Aorta (tissue), 5 donors: Measurements from ENCODE around the gene IGFBP5. TPM values are rescaled to one million over a fixed set of nuclear protein-coding genes. Genes with fewer than 3 reads are reported as not detected.

Experiments used
- ATAC-seq: fragments of 200-7000 bp; cut with Tn5 transposase; one replicate; pipeline ENCODE4 v1.9.1; 2022; ENCODE audit warnings: moderate library complexity; ENCODE audit not compliant: low FRiP score
- DNase-seq, 2 donors: peaks; one replicate each; pipeline ENCODE4 v3.0.0-alpha.2; 2020
- H3K27ac ChIP-seq, 2 donors: one replicate each; pipeline ENCODE4 v1.5.1; 2013; ENCODE audit warnings: low read length in 2 of 2, mild to moderate bottlenecking in 2 of 2, moderate library complexity in 2 of 2, control low read depth in 1 of 2, inconsistent platforms in 1 of 2, low read depth in 1 of 2
- H3K27me3 ChIP-seq, 2 donors: one replicate each; pipeline ENCODE4 v1.6.1; 2013; ENCODE audit warnings: control low read depth in 1 of 2, low read length in 1 of 2, mild to moderate bottlenecking in 1 of 2, moderate library complexity in 1 of 2; ENCODE audit not compliant: insufficient read depth in 2 of 2, control insufficient read depth in 1 of 2
- H3K36me3 ChIP-seq, 2 donors: one replicate each; pipeline ENCODE4 v1.6.1; 2013; ENCODE audit warnings: control low read depth in 1 of 2, low read length in 1 of 2, mild to moderate bottlenecking in 1 of 2; ENCODE audit not compliant: insufficient read depth in 2 of 2, control insufficient read depth in 1 of 2
- H3K4me1 ChIP-seq, 2 donors: one replicate each; pipeline ENCODE4 v1.6.1; 2013; ENCODE audit warnings: low read length in 2 of 2, control low read depth in 1 of 2, mild to moderate bottlenecking in 1 of 2, moderate library complexity in 1 of 2; ENCODE audit not compliant: insufficient read depth in 2 of 2, control insufficient read depth in 1 of 2
- H3K4me3 ChIP-seq, 2 donors: one replicate each; pipeline ENCODE4 v1.5.1; 2013; ENCODE audit warnings: low read length in 2 of 2, control low read depth in 1 of 2, mild to moderate bottlenecking in 1 of 2
- H3K9me3 ChIP-seq: one replicate; pipeline ENCODE4 v1.6.1; 2013; ENCODE audit warnings: mild to moderate bottlenecking, low read length; ENCODE audit not compliant: control insufficient read depth
- WGBS, 2 donors: extraction: QIAGEN DNeasy Blood & Tissue Kit; methylation state at CpG; one replicate each; pipeline ENCODE4 v1.1.7; 2013; 5-methylcytosine and 5-hydroxymethylcytosine counted together
- intact Hi-C, 2 donors: fragments of 100-400 bp; cut with DNase I; formaldehyde crosslinking; loops; one replicate each; pipeline versions ENCODE4 v1.14.2 to v1.15.0; 2022
- polyA plus RNA-seq, 2 donors: library from polyadenylated mRNA; stranded (reverse); fragments of 200-250 nt; gene quantifications; one replicate each; pipeline ENCODE4 v1.2.3, GENCODE V29; 2013
- total RNA-seq, 2 donors: library from RNA; stranded (reverse); fragmentation: NEBNext Ultra II Directional; extraction: Animal tissue kit (Norgen Biotek cat#: 25700); gene quantifications; one replicate each; pipeline ENCODE4 v1.2.1, GENCODE V29; 2021
- donor health status: healthy with polysubstance abuse.
- donor health status: Bipolar disorder and iron deficiency.
- donor health status: DM: no; HTN: no; CAD: no.
- donor health status: DM: no; HTN: no; CAD: no.
- donor health status: DM: yes; HTN: yes; CAD: no.

The IGFBP5 gene
- total and polyA plus RNA-seq, 4 donors = 123 to 1,222 (median 597) TPM

DNA sequence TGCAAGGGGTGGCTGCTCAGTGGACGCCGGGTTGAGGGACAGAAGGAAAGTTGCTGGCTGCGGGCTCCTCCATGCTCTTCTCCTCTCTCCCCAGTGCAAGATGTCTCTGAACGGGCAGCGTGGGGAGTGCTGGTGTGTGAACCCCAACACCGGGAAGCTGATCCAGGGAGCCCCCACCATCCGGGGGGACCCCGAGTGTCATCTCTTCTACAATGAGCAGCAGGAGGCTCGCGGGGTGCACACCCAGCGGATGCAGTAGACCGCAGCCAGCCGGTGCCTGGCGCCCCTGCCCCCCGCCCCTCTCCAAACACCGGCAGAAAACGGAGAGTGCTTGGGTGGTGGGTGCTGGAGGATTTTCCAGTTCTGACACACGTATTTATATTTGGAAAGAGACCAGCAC lies 31.5 kb downstream of the IGFBP5 start:
- DNase-seq (peak in 1 of 2 donors; percentile 33), ATAC-seq (no peak)
- H3K4me1 ChIP-seq = no peaks in the 10 kb centered on the region
- WGBS, 2 donors = 84 to 87% methylated on average over 18 of the region's 18 CpGs
- H3K27ac ChIP-seq = no peak overlapping the region
- no peaks in the 10 kb centered on the region for H3K9me3 ChIP-seq
- no peak overlapping the region for H3K4me3 ChIP-seq
- H3K36me3 ChIP-seq = peaks cover 0 to 4% of the 10 kb centered on the region in 2 donors
- H3K27me3 ChIP-seq = no peaks in the 10 kb centered on the region
- intact Hi-C loops = no loop called here

DNA sequence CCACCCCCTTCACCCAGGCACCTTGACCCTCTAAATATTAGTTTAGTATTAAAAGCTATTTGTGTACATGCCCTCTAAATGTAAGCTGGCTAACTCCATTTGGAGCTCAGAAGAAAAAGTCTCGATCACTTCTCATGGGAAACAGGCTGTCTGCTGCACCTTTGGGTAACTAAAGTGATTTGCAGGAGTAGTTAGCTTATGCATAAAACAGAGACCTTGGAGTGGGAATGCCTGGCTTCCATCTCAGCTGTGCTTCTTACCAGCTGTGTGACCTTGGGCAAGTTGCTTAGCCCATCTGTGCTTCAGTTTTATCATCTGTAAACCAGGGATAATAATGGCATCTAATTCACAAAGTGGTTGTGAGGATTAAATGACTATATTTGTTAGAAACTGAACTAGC lies 32.2 kb downstream of the IGFBP5 start:
- 91 to 94% methylated on average over 1 of the region's 1 CpG for WGBS, 2 donors
- H3K36me3 ChIP-seq = peaks cover 0 to 4% of the 10 kb centered on the region in 2 donors
- no peaks in the 10 kb centered on the region for H3K9me3 ChIP-seq
- intact Hi-C loops = no loop called here
- ATAC-seq (no peak), DNase-seq (no peak)
- H3K4me3 ChIP-seq = no peak overlapping the region
- no peak overlapping the region for H3K27ac ChIP-seq
- no peaks in the 10 kb centered on the region for H3K27me3 ChIP-seq
- no peaks in the 10 kb centered on the region for H3K4me1 ChIP-seq

GRCh38 chr2:216661639-216662375 lies 33.5 kb downstream of the IGFBP5 start:
- Histone ChIP-seq H3K27me3 (no peaks in the 10 kb centered on the region), H3K27ac (no peak overlapping the region), H3K4me3 (no peak overlapping the region), H3K4me1 (no peaks in the 10 kb centered on the region), H3K9me3 (no peaks in the 10 kb centered on the region), H3K36me3 (peaks cover 0 to 4% of the 10 kb centered on the region in 2 donors)
- DNase-seq = peak in 1 of 2 donors; percentile 56
- 71 to 73% methylated on average over 20 of the region's 20 CpGs for WGBS, 2 donors
- no peak for ATAC-seq
- intact Hi-C loops = no loop called here

- H3K4me1 ChIP-seq = no peaks in the 10 kb centered on the region
- no peak for ATAC-seq
- peaks cover 0 to 4% of the 10 kb centered on the region in 2 donors for H3K36me3 ChIP-seq
- DNase-seq = no peak
- WGBS, 2 donors = 98% methylated on average over 5 of the region's 5 CpGs
- intact Hi-C loops = no loop called here
- no peaks in the 10 kb centered on the region for H3K27me3 ChIP-seq
- no peaks in the 10 kb centered on the region for H3K9me3 ChIP-seq
- no peak overlapping the region for H3K4me3 ChIP-seq
- H3K27ac ChIP-seq = no peak overlapping the region
Observed at GRCh38 chr2:216661051-216661450, 34.3 kb downstream of the IGFBP5 start.

DNA sequence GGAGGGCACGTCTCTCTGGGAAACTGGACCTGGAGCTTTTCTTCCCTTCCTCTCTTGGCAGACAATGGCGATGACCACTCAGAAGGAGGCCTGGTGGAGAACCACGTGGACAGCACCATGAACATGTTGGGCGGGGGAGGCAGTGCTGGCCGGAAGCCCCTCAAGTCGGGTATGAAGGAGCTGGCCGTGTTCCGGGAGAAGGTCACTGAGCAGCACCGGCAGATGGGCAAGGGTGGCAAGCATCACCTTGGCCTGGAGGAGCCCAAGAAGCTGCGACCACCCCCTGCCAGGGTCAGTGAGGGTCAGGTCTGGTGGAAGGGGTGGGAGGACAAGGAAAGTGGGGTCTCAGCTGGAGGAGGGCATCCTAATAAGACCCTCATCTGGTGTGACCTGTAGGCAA lies 34.9 kb downstream of the IGFBP5 start:
- H3K27ac ChIP-seq = no peak overlapping the region
- H3K36me3 ChIP-seq = peaks cover 0 to 4% of the 10 kb centered on the region in 2 donors
- no peaks in the 10 kb centered on the region for H3K9me3 ChIP-seq
- H3K4me1 ChIP-seq = no peaks in the 10 kb centered on the region
- ATAC-seq (no peak), DNase-seq (peak in 1 of 2 donors; percentile 31)
- no peaks in the 10 kb centered on the region for H3K27me3 ChIP-seq
- intact Hi-C loops = no loop called here
- 88 to 90% methylated on average over 10 of the region's 10 CpGs for WGBS, 2 donors
- H3K4me3 ChIP-seq = no peak overlapping the region

DNA sequence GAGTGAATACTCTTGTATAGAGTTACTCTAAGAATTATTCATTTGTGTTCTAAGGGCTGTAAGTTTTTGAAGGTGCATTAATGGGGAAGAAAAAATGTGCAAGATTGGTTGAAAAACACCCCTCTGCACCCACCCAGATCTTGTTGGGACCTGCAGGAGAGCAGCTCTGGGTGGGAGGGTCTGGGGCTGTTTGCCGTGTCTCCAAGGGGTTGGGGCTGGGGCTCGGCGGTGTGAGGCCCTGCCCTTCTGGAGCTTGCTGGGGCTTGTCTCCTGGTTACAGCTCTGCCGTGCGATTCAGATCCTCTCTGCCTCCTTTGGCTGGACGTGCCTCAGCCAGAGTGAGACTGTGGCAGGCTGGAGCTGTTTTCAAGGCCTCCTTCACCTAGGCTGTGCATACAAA lies 36.1 kb downstream of the IGFBP5 start:
- Histone ChIP-seq H3K27ac (peak overlapping the region in 1 of 2 donors; percentile 13), H3K9me3 (no peaks in the 10 kb centered on the region), H3K4me1 (no peaks in the 10 kb centered on the region), H3K27me3 (no peaks in the 10 kb centered on the region), H3K4me3 (no peak overlapping the region), H3K36me3 (peaks cover 0 to 2% of the 10 kb centered on the region in 2 donors)
- intact Hi-C loops = no loop called here
- DNase-seq = peak in 1 of 2 donors; percentile 22
- WGBS, 2 donors = 45 to 54% methylated on average over 6 of the region's 6 CpGs
- ATAC-seq = no peak

DNA sequence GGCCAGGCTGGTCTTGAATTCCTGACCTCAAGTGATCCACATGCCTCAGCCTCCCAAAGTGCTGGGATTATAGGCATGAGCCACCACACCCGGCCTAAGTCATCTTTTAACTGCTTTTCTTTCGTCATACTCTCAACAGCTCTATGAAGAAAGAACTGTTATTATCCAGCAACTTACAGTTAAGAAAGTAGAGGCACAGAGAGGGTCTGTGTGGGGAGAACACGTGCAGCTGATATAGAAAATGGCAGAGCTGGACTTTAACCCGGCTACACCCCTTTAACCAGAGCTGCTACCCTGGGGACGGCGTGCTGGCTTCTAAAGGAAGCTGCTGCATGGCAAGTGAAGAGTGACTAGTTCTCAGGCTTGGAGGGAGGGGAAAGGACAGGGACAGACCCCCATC lies 36.6 kb downstream of the IGFBP5 start:
- WGBS, 2 donors = 77 to 81% methylated on average over 6 of the region's 6 CpGs
- peaks cover 0 to 2% of the 10 kb centered on the region in 2 donors for H3K36me3 ChIP-seq
- H3K9me3 ChIP-seq = no peaks in the 10 kb centered on the region
- H3K4me3 ChIP-seq = no peak overlapping the region
- ATAC-seq = no peak
- no peak overlapping the region for H3K27ac ChIP-seq
- intact Hi-C loops = no loop called here
- peaks cover 0 to 2% of the 10 kb centered on the region in 2 donors for H3K4me1 ChIP-seq
- H3K27me3 ChIP-seq = no peaks in the 10 kb centered on the region
- DNase-seq = no peak

GRCh38 chr2:216657980-216658379 lies 37.4 kb downstream of the IGFBP5 start:
- H3K27ac ChIP-seq = no peak overlapping the region
- WGBS, 2 donors = 51 to 56% methylated on average over 7 of the region's 7 CpGs

More at GRCh38 chr2:216657980-216658379, 37.4 kb downstream of the IGFBP5 start:
- Histone ChIP-seq H3K9me3 (no peaks in the 10 kb centered on the region), H3K36me3 (no peaks in the 10 kb centered on the region), H3K4me1 (peaks cover 0 to 2% of the 10 kb centered on the region in 2 donors), H3K27me3 (no peaks in the 10 kb centered on the region), H3K4me3 (no peak overlapping the region)
- intact Hi-C loops = no loop called here
- DNase-seq = no peak
- ATAC-seq = no peak
